GM12878 (cell line): Measurements from ENCODE around the gene RGS6. TPM values are rescaled to one million over a fixed set of nuclear protein-coding genes. Genes with fewer than 3 reads are reported as not detected.
A peak's percentile ranks its signal among the peaks of the same experiment; 100 is the strongest.

ENCODE experiments used
- ATAC-seq: fragments of 200-7000 bp; cut with Tn5 transposase; 3 replicates; pipeline ENCODE4 v1.9.1; 2020; ENCODE audit warnings: mild to moderate bottlenecking, moderate library complexity
- BruUV-seq: library from RNA; stranded (reverse); fragments of 400-500 nt; replicated peaks from 2 replicates; lab custom pipeline; 2021; lab: Mats Ljungman, UMichigan
- CTCF ChIA-PET: fragments of 300-600 bp; sonication (Branson Sonifier 250); formaldehyde crosslinking; extraction: SDS; loops from one replicate; lab custom pipeline; 2021; ENCODE audit warnings: inconsistent platforms; lab: Yijun Ruan, JAX
- POLR2A ChIA-PET: fragments of 350-600 bp; formaldehyde crosslinking; extraction: SDS; loops from one replicate; lab custom pipeline; 2021; ENCODE audit warnings: inconsistent platforms; lab: Charles Lee
- RAD21 ChIA-PET: fragments of 300-600 bp; sonication (Branson Sonifier 250); formaldehyde crosslinking; loops from one replicate; lab custom pipeline; 2023; ENCODE audit warnings: antibody characterized with exemption; ENCODE audit not compliant: unreplicated experiment; lab: Charles Lee
- SMC1A ChIA-PET: fragments of 300-600 bp; sonication (Branson Sonifier 250); formaldehyde crosslinking; loops from one replicate; lab custom pipeline; 2023; ENCODE audit not compliant: unreplicated experiment, uncharacterized antibody; lab: Charles Lee
- DNase-seq: peaks from one replicate; pipeline ENCODE4 v3.0.0-alpha.2; 2011; ENCODE audit warnings: low read depth, low spot score
- FAIRE-seq: peaks from 3 replicates; lab custom pipeline; 2011; peaks lifted over from hg19 to GRCh38; lab: Jason Lieb, UNC
- H2AFZ ChIP-seq: 2 replicates; pipeline ENCODE4 v1.6.0; 2011; ENCODE audit warnings: low read depth, low read length, control low read depth; ENCODE audit not compliant: control insufficient read depth
- H3K27ac ChIP-seq: 2 replicates; pipeline ENCODE4 v1.5.1; 2011; ENCODE audit warnings: control low read depth; ENCODE audit not compliant: control insufficient read depth, insufficient read depth
- H3K27me3 ChIP-seq, 2 experiments: replicated peaks in 1 of 2; 2 replicates each; pipeline versions ENCODE4 v1.6.0 to v1.6.1; 2011; ENCODE audit warnings: low read length in 1 of 2; ENCODE audit not compliant: control insufficient read depth in 2 of 2, insufficient read depth in 2 of 2
- H3K36me3 ChIP-seq, 2 experiments: 2 replicates each; pipeline ENCODE4 v1.5.1; 2011; ENCODE audit warnings: low read length in 1 of 2; ENCODE audit not compliant: control insufficient read depth in 2 of 2, insufficient read depth in 2 of 2
- H3K4me1 ChIP-seq: 2 replicates; pipeline ENCODE4 v1.6.1; 2011; ENCODE audit warnings: mild to moderate bottlenecking, low read length, moderate library complexity, mixed read lengths; ENCODE audit not compliant: control insufficient read depth, insufficient read depth
- H3K4me2 ChIP-seq: 2 replicates; pipeline ENCODE4 v1.6.0; 2011; ENCODE audit warnings: control low read depth; ENCODE audit not compliant: control insufficient read depth, insufficient read depth
- H3K4me3 ChIP-seq: fragments of 200-600 bp; sonication (generic); 2 replicates; pipeline ENCODE4 v1.5.1; 2016
- H3K79me2 ChIP-seq: 2 replicates; pipeline ENCODE4 v1.6.0; 2011; ENCODE audit warnings: low read length; ENCODE audit not compliant: control insufficient read depth, insufficient read depth
- H3K9ac ChIP-seq: 2 replicates; pipeline ENCODE4 v1.8.0; 2011; ENCODE audit warnings: low read length, control low read depth, mixed read lengths; ENCODE audit not compliant: control insufficient read depth, insufficient read depth
- H3K9me3 ChIP-seq: replicated peaks from 3 replicates; pipeline ENCODE4 v1.5.1; 2011; ENCODE audit warnings: mild to moderate bottlenecking, low read length; ENCODE audit not compliant: control insufficient read depth, insufficient read depth
- H4K20me1 ChIP-seq: 2 replicates; pipeline ENCODE4 v1.6.0; 2011; ENCODE audit not compliant: control insufficient read depth, insufficient read depth
- CREB1 ChIP-seq: IDR thresholded peaks from 2 replicates; pipeline ENCODE4 v1.6.1; 2012; ENCODE audit warnings: low read depth, mild to moderate bottlenecking, inconsistent platforms
- DPF2 ChIP-seq: fragments of 450-650 bp; IDR thresholded peaks from 2 replicates; pipeline ENCODE4 v1.6.1; 2017; ENCODE audit warnings: mild to moderate bottlenecking
- EED ChIP-seq: sonication (generic); IDR thresholded peaks from 2 replicates; pipeline ENCODE4 v1.6.1; 2016; ENCODE audit warnings: antibody characterized with exemption, low read depth
- KAT2A ChIP-seq: conservative IDR thresholded peaks from 2 replicates; pipeline ENCODE4 v1.6.1; 2011; ENCODE audit warnings: low read depth, low read length; ENCODE audit not compliant: control insufficient read depth
- KLF5 ChIP-seq: fragments of 450-650 bp; IDR thresholded peaks from 2 replicates; pipeline ENCODE4 v1.6.1; 2014; ENCODE audit warnings: mild to moderate bottlenecking; ENCODE audit not compliant: partially characterized antibody
- MTA3 ChIP-seq: IDR thresholded peaks from 2 replicates; pipeline ENCODE4 v1.6.1; 2012; ENCODE audit warnings: low read length, inconsistent platforms, borderline replicate concordance
- NR2F1 ChIP-seq: fragments of 450-650 bp; conservative IDR thresholded peaks from 2 replicates; pipeline ENCODE4 v1.6.1; 2017; ENCODE audit warnings: mild to moderate bottlenecking
- RCOR1 ChIP-seq: conservative IDR thresholded peaks from 2 replicates; pipeline ENCODE4 v1.6.1; 2012; ENCODE audit warnings: low read depth, low read length, improper control_type of control experiment
- RUNX3 ChIP-seq: IDR thresholded peaks from 2 replicates; pipeline ENCODE4 v1.6.1; 2012; ENCODE audit warnings: low read length, inconsistent platforms
- SMARCA5 ChIP-seq: fragments of 450-650 bp; IDR thresholded peaks from 2 replicates; pipeline ENCODE4 v1.6.1; 2017; ENCODE audit warnings: mild to moderate bottlenecking
- SREBF2 ChIP-seq: IDR thresholded peaks from 2 replicates; pipeline ENCODE4 v1.6.1; 2012; ENCODE audit warnings: mild to moderate bottlenecking, low read length
- ZNF207 ChIP-seq: fragments of 450-650 bp; IDR thresholded peaks from 2 replicates; pipeline ENCODE4 v1.6.1; 2014; ENCODE audit warnings: antibody characterized with exemption, mild to moderate bottlenecking, borderline replicate concordance
- ZSCAN29 ChIP-seq: fragments of 450-650 bp; IDR thresholded peaks from 2 replicates; pipeline ENCODE4 v1.6.1; 2017; ENCODE audit warnings: mild to moderate bottlenecking, moderate library complexity
- WGBS: methylation state at CpG from one replicate; pipeline ENCODE4 v1.1.6; 2016; ENCODE audit warnings: low lambda C conversion rate; ENCODE audit not compliant: insufficient replicate concordance, insufficient coverage; ENCODE audit errors: missing lambda C conversion rate; 5-methylcytosine and 5-hydroxymethylcytosine counted together
- in situ Hi-C: fragments of 300-500 bp; cut with MboI; formaldehyde crosslinking; loops from 9 replicates; pipeline ENCODE4 v1.14.3; 2018; ENCODE audit warnings: mixed read lengths
- intact Hi-C: fragments of 100-400 bp; cut with micrococcal nuclease; formaldehyde crosslinking; loops from one replicate; pipeline ENCODE4 v1.14.2; 2022; ENCODE audit not compliant: unreplicated experiment
- polyA plus RNA-seq, 11 experiments: library from polyadenylated mRNA; depleted of rRNA in 4 of 11; unstranded in 6 of 11; stranded (reverse) in 5 of 11; fragments of >200 nt; fragmentation: Nextera tagmentation in 4 of 11; fragmentation: Illumina TruSeq in 1 of 11; extraction: Ambion mirVana in 4 of 11; extraction: Trizol in 1 of 11; gene quantifications; 1 replicate in 1 of 11; 2 replicates in 10 of 11; pipeline versions ENCODE4 v1.2.1 to v1.2.3, GENCODE V29; 2011 to 2016; ENCODE audit warnings: inconsistent platforms in 2 of 11, missing spikeins in 2 of 11, low read depth in 1 of 11
- total RNA-seq, 4 experiments: library from RNA; depleted of rRNA in 3 of 4; stranded (reverse); fragments of >200 nt in 3 of 4; fragmentation: Illumina TruSeq in 1 of 4; extraction: Trizol in 1 of 4; gene quantifications; 2 replicates each; pipeline versions ENCODE4 v1.2.1 to v1.2.3, GENCODE V29; 2013 to 2021
- TF ChIP-seq, protein P1 (sequence below): fragments of 450-650 bp; IDR thresholded peaks from 2 replicates; pipeline ENCODE4 v1.6.1; 2016; ENCODE audit warnings: mild to moderate bottlenecking
- TF ChIP-seq, protein P2 (sequence below): fragments of 450-650 bp; IDR thresholded peaks from 2 replicates; pipeline ENCODE4 v1.6.1; 2016; ENCODE audit warnings: mild to moderate bottlenecking

Gene RGS6
- total and polyA plus RNA-seq, 10 of the 15 experiments (the other 5 are each of a cell fraction or from before 2014, with no cell fraction given), result 3.9 to 18.1 (median 12.4) TPM

DNA sequence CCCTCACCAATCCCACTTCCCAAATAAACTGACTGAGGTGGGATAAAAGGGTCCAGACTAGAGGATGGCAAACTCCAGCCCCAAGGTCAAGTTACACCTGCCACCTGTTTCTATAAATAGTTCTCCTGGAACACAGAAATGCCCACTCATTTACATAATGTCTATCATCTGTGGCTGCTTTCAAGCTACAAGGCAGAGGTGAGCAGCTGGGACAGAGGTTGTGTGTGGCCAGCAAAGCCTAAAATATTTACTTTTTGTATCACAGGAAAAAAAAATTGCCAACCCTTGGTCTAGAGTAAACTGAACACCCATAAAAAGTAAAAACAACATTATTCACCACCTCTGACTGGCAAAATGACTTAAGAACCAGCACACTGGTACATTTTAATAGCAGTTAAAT, 269.4 kb downstream of the RGS6 start:
- Histone ChIP-seq H3K79me2 (no peaks in the 10 kb centered on the region), H3K27me3 (no peaks in the 10 kb centered on the region)
- in situ Hi-C loops, result no loop called here
- TF ChIP-seq RUNX3, result no peak
- 0 out of 2 replicates have a peak, but pooled peaks have one; percentile 26 for TF ChIP-seq NR2F1
- TF ChIP-seq MTA3, result no peak
- TF ChIP-seq DPF2, result no peak
- TF ChIP-seq, protein P1, sequence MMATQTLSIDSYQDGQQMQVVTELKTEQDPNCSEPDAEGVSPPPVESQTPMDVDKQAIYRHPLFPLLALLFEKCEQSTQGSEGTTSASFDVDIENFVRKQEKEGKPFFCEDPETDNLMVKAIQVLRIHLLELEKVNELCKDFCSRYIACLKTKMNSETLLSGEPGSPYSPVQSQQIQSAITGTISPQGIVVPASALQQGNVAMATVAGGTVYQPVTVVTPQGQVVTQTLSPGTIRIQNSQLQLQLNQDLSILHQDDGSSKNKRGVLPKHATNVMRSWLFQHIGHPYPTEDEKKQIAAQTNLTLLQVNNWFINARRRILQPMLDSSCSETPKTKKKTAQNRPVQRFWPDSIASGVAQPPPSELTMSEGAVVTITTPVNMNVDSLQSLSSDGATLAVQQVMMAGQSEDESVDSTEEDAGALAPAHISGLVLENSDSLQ, result no peak
- TF ChIP-seq, all 136 proteins: peak for 1
- no peak overlapping the region for H3K9ac ChIP-seq
- H3K9me3 ChIP-seq, result no peaks in the 10 kb centered on the region
- H3K4me3 ChIP-seq, result no peak overlapping the region
- peak; percentile 51 for ATAC-seq
- no peak for DNase-seq
- no peak overlapping the region for H3K27ac ChIP-seq
- intact Hi-C loops, result no loop called here
- no peaks in the 10 kb centered on the region for H3K36me3 ChIP-seq
- no peak for FAIRE-seq
- POLR2A ChIA-PET, result interaction anchor here (1.0 kb wide), 1 partner anchor 37 kb away, joined by 3 read pairs; no protein-coding TSS in a partner anchor
- BruUV-seq, result no TSS peak
- H3K4me1 ChIP-seq, result no peaks in the 10 kb centered on the region
- no peaks in the 10 kb centered on the region for H4K20me1 ChIP-seq
- CTCF ChIA-PET, result interaction anchor here (1.0 kb wide), 1 partner anchor 12 kb away, joined by 4 read pairs; no protein-coding TSS in a partner anchor
- RAD21 ChIA-PET, result interaction anchor here (1.0 to 1.3 kb wide), 3 partner anchors 14 to 179 kb away, joined by 3 read pairs; no protein-coding TSS in a partner anchor
- no peak overlapping the region for H3K4me2 ChIP-seq
- H2AFZ ChIP-seq, result no peak overlapping the region
- SMC1A ChIA-PET, result interaction anchor here (1.0 to 2.2 kb wide), 5 partner anchors 11 to 89 kb away, joined by 3 to 9 read pairs (median 4); no protein-coding TSS in a partner anchor

DNA sequence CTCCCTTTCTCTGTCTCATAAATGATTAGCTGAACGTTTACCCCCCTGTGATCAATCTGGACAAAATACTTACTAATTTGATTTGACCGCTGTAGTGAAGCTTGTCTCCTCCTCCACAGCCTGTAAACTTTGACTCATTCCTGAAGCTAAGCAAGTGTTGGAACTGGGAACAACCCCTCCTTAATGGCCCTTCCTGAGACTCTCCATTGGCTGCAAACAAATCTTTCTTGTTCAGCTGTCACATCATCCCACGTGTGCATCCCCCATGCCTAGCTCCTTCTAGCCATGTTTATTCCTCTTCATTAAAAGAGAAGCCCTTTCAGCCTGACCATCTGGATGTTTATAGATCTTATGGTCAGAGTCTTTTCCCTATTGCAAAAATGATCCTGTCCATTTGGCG, 281.2 kb downstream of the RGS6 start:
- in situ Hi-C loops (no loop called here), intact Hi-C loops (no loop called here)
- H3K9me3 ChIP-seq, result no peaks in the 10 kb centered on the region
- no peaks in the 10 kb centered on the region for H3K79me2 ChIP-seq
- BruUV-seq, result no TSS peak
- H3K27me3 ChIP-seq, result no peaks in the 10 kb centered on the region
- DNase-seq, result no peak
- no peaks in the 10 kb centered on the region for H3K4me1 ChIP-seq
- H3K9ac ChIP-seq, result no peak overlapping the region
- no peaks in the 10 kb centered on the region for H3K36me3 ChIP-seq
- ChIA-PET RAD21 (no interaction called here), CTCF (interaction anchor here (0.8 to 1.5 kb wide), 4 partner anchors 10 to 189 kb away, joined by 3 to 4 read pairs (median 4); no protein-coding TSS in a partner anchor), SMC1A (interaction anchor here (0.9 to 2.6 kb wide), 6 partner anchors 12 to 111 kb away, joined by 3 to 15 read pairs (median 4); no protein-coding TSS in a partner anchor), POLR2A (no interaction called here)
- 45% methylated on average over 4 of the region's 4 CpGs for WGBS
- no peak for FAIRE-seq
- H3K4me2 ChIP-seq, result no peak overlapping the region
- no peak overlapping the region for H3K4me3 ChIP-seq
- no peaks in the 10 kb centered on the region; the same call in 1 of the 2 replicates for H4K20me1 ChIP-seq
- no peak for ATAC-seq
- H3K27ac ChIP-seq, result no peak overlapping the region
- no peak overlapping the region for H2AFZ ChIP-seq
- TF ChIP-seq SREBF2 (no peak), EED (no peak), KLF5 (no peak), ZSCAN29 (no peak), ZNF207 (no peak), DPF2 (no peak), SMARCA5 (no peak), CREB1 (no peak), RCOR1 (no peak), KAT2A (no peak)
- TF ChIP-seq, protein P2, sequence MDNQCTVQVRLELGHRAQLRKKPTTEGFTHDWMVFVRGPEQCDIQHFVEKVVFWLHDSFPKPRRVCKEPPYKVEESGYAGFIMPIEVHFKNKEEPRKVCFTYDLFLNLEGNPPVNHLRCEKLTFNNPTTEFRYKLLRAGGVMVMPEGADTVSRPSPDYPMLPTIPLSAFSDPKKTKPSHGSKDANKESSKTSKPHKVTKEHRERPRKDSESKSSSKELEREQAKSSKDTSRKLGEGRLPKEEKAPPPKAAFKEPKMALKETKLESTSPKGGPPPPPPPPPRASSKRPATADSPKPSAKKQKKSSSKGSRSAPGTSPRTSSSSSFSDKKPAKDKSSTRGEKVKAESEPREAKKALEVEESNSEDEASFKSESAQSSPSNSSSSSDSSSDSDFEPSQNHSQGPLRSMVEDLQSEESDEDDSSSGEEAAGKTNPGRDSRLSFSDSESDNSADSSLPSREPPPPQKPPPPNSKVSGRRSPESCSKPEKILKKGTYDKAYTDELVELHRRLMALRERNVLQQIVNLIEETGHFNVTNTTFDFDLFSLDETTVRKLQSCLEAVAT, result no peak
